Esophagus squamous epithelium (tissue), 5 donors: ENCODE measurements around the gene PTGR1. TPM values are rescaled to one million over a fixed set of nuclear protein-coding genes. Genes with fewer than 3 reads are reported as not detected.

Source experiments
- DNase-seq: peaks from one replicate; lab custom pipeline; 2025; lab: John Stamatoyannopoulos, UW
- H3K27ac ChIP-seq, 4 donors: fragments of 200-600 bp; sonication (generic); one replicate each; pipeline ENCODE4 v1.5.1; 2016 to 2019; ENCODE audit warnings: mild to moderate bottlenecking in 1 of 4
- H3K27me3 ChIP-seq, 4 donors: fragments of 200-600 bp; sonication (generic); 1 replicate in 3 of 4; 2 replicates in 1 of 4; pipeline versions ENCODE4 v1.5.1 to v1.6.0; 2017 to 2021; ENCODE audit warnings: antibody characterized with exemption in 1 of 4
- H3K36me3 ChIP-seq, 3 donors: fragments of 200-600 bp; sonication (generic); one replicate each; pipeline ENCODE4 v1.5.1; 2016 to 2019
- H3K4me1 ChIP-seq, 3 donors: fragments of 200-600 bp; sonication (generic); one replicate each; pipeline ENCODE4 v1.5.1; 2017 to 2019
- H3K4me3 ChIP-seq, 4 donors: fragments of 200-600 bp; sonication (generic); 1 replicate in 3 of 4; 2 replicates in 1 of 4; pipeline ENCODE4 v1.5.1; 2016 to 2019; ENCODE audit warnings: mild to moderate bottlenecking in 2 of 4, moderate library complexity in 1 of 4
- H3K9me3 ChIP-seq, 3 donors: fragments of 200-600 bp; sonication (generic); one replicate each; pipeline ENCODE4 v1.5.1; 2016 to 2019
- CTCF ChIP-seq, 6 experiments: fragments of 450-650 bp in 4 of 6; fragments of 200-600 bp in 2 of 6; sonication (generic) in 2 of 6; IDR thresholded peaks; one replicate each; pipeline ENCODE4 v1.5.1; 2016 to 2019; ENCODE audit warnings: antibody characterized with exemption in 6 of 6, mild to moderate bottlenecking in 4 of 6, moderate library complexity in 4 of 6
- POLR2A ChIP-seq, 4 donors: fragments of 450-650 bp; IDR thresholded peaks; one replicate each; pipeline ENCODE4 v1.6.1; 2017; ENCODE audit warnings: antibody characterized with exemption in 4 of 4, mild to moderate bottlenecking in 4 of 4, moderate library complexity in 3 of 4
- WGBS, 2 donors: methylation state at CpG; one replicate each; pipeline ENCODE4 v1.1.5; 2018; 5-methylcytosine and 5-hydroxymethylcytosine counted together
- intact Hi-C: fragments of 100-400 bp; cut with DNase I; formaldehyde crosslinking; loops from one replicate; pipeline ENCODE4 v1.15.0; 2022
- total RNA-seq, 4 donors: library from RNA; depleted of rRNA; stranded (reverse); fragments of >200 nt; gene quantifications; one replicate each; pipeline ENCODE4 v1.1.0, GENCODE V29; 2016
- donor health status: DM: yes; HTN: yes; CAD: no.

The PTGR1 gene
- total RNA-seq, 4 donors from 2014 or later, result 61.6 to 304 (median 170) TPM

GRCh38 chr9:111548623-111549022 is 50.8 kb downstream of the PTGR1 start:
- DNase-seq, result no peak
- peaks cover 0 to 20% (median 0%) of the 10 kb centered on the region in 3 donors for H3K36me3 ChIP-seq
- TF ChIP-seq POLR2A (IDR thresholded peaks at IDR 0.05) (no peak), CTCF (IDR thresholded peaks at IDR 0.05) (no peak)
- H3K27ac ChIP-seq, result no peak overlapping the region
- H3K27me3 ChIP-seq, result no peaks in the 10 kb centered on the region
- intact Hi-C loops, result no loop called here
- no peak overlapping the region for H3K4me3 ChIP-seq
- peaks cover 0 to 84% (median 69%) of the 10 kb centered on the region in 3 donors for H3K9me3 ChIP-seq
- H3K4me1 ChIP-seq, result no peaks in the 10 kb centered on the region
- 75 to 97% methylated on average over 2 of the region's 2 CpGs for WGBS, 2 donors

GRCh38 chr9:111542497-111543254 is 56.8 kb downstream of the PTGR1 start:
- Histone ChIP-seq H3K4me3 (no peak overlapping the region), H3K27ac (no peak overlapping the region), H3K9me3 (peaks cover 0 to 99% (median 91%) of the 10 kb centered on the region in 3 donors), H3K36me3 (peaks cover 0 to 50% (median 7%) of the 10 kb centered on the region in 3 donors), H3K4me1 (no peaks in the 10 kb centered on the region), H3K27me3 (no peaks in the 10 kb centered on the region)
- TF ChIP-seq CTCF (IDR thresholded peaks at IDR 0.05), result no peak
- TF ChIP-seq POLR2A (IDR thresholded peaks at IDR 0.05), result no peak
- DNase-seq, result no peak
- intact Hi-C loops, result no loop called here
- WGBS, 2 donors, result 90 to 91% methylated on average over 11 of the region's 11 CpGs

- H3K4me3 ChIP-seq, result no peak overlapping the region
- no peak for DNase-seq
- no peaks in the 10 kb centered on the region for H3K27me3 ChIP-seq
- TF ChIP-seq CTCF (IDR thresholded peaks at IDR 0.05) (no peak), POLR2A (IDR thresholded peaks at IDR 0.05) (no peak)
- peaks cover 0 to 42% (median 24%) of the 10 kb centered on the region in 3 donors for H3K9me3 ChIP-seq
- 74 to 90% methylated on average over 5 of the region's 5 CpGs for whole genome bisulfite sequencing, 2 donors
- H3K27ac ChIP-seq, result no peak overlapping the region
- peaks cover 0 to 66% (median 0%) of the 10 kb centered on the region in 3 donors for H3K36me3 ChIP-seq
- intact Hi-C loops, result no loop called here
- no peaks in the 10 kb centered on the region for H3K4me1 ChIP-seq
These were observed 66.2 kb downstream of the PTGR1 start for GRCh38 chr9:111533099-111533790.

- TF ChIP-seq CTCF (IDR thresholded peaks at IDR 0.05), result no peak
- TF ChIP-seq POLR2A (IDR thresholded peaks at IDR 0.05), result no peak
- Histone ChIP-seq H3K36me3 (peaks cover 0 to 51% (median 0%) of the 10 kb centered on the region in 3 donors), H3K27ac (no peak overlapping the region), H3K27me3 (peaks cover 0 to 3% (median 0%) of the 10 kb centered on the region in 4 donors), H3K4me3 (no peak overlapping the region), H3K9me3 (peaks cover 0 to 28% (median 15%) of the 10 kb centered on the region in 3 donors), H3K4me1 (peaks cover 0 to 1% (median 0%) of the 10 kb centered on the region in 3 donors)
- 87 to 90% methylated on average over 2 to 3 of the region's 4 CpGs for WGBS, 2 donors
- intact Hi-C loops, result no loop called here
- DNase-seq, result no peak
These were observed 67.7 kb downstream of the PTGR1 start for GRCh38 chr9:111531716-111532115.

- H3K4me3 ChIP-seq, result no peak overlapping the region
- H3K36me3 ChIP-seq, result peaks cover 0 to 32% (median 0%) of the 10 kb centered on the region in 3 donors
- TF ChIP-seq CTCF (IDR thresholded peaks at IDR 0.05) (no peak), POLR2A (IDR thresholded peaks at IDR 0.05) (no peak)
- 53 to 66% methylated on average over 2 of the region's 2 CpGs for WGBS, 2 donors
- peaks cover 0 to 9% (median 4%) of the 10 kb centered on the region in 3 donors for H3K9me3 ChIP-seq
- H3K27me3 ChIP-seq, result peaks cover 0 to 18% (median 0%) of the 10 kb centered on the region in 4 donors
- peaks cover 6 to 21% (median 12%) of the 10 kb centered on the region in 3 donors for H3K4me1 ChIP-seq
- intact Hi-C loops, result no loop called here
- H3K27ac ChIP-seq, result no peak overlapping the region
- no peak for DNase-seq
These were observed 69.7 kb downstream of the PTGR1 start for GRCh38 chr9:111529787-111530186.
